ENCODE data around the gene MCFD2.

- no peak for TF ChIP-seq CTCF (IDR thresholded peaks at IDR 0.05; ENCODE audit: low read depth, low read length)
- TF ChIP-seq EZH2phosphoT487 (IDR thresholded peaks at IDR 0.05; ENCODE audit: low read depth) = no peak
These were observed 21.0 kb upstream of the MCFD2 start for GRCh38 chr2:46936566-46936965.

All from OCI-LY3 (cell line).